ENCODE measurements around the gene SMAD5.

SMAD5 gene

DNA sequence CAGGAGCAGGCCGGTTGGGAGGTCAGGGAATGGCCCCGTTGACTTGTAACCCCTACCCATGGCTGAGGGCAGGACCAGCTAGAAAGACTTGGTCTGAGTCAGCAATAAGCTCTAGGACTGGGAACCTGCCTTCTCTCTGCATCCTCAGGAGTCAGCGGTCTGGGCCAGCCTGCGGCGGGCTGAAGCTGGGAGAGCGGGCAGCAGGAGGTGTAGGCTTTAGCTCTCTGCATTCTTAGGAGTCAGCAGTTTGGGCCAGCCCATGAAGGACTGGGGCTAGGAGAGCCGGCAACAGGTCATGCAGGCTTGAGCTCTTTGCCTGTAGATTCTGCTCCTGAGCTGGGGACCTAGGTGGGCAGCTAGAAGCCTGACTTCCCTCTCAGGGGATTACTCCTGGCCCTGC, 66.8 kb downstream of the SMAD5 start:
- DNase-seq, result no peak

DNA sequence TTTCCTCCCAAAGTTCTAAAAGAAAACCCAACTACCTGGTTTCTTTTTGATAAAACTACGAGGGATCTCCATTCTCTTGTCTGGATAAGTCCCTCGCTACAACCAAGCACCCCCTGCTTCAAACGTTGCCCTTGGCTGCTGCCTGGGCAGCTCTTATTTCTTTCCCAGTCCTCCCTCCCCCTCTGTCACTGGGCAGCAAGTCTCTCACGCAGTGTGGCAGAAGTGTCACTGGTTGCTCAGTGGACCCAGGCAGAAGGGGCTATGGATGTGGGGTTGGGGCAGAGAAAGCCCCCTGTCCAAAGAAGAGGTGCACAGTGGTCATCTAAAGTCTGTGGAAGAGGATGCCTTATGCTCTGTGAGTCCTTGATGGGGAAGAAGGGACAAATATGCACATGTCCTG, 67.5 kb downstream of the SMAD5 start:
- no peak for DNase-seq

- DNase-seq, result no peak
Observed at GRCh38 chr5:136200761-136201160, 68.1 kb downstream of the SMAD5 start.

DNA sequence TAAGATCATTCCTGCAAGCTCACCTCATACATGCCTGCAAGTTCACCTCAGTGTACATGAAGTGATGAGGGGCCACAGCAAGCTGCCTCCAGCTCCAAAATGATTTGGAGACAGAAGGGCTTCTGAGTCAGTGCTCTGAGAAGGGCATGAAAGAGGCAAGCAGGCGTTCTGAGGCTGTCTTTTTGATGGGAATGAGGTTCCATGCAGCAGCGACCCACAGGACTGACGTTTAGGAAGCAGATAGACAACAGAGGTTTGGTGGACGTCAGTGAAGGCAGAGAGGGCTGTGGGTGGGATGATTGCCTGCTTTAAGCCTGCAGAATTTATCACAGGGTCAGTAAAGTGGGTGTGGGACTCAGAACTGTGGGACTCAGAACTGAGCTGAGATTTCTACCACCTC, 69.2 kb downstream of the SMAD5 start:
- no peak for DNase-seq

GRCh38 chr5:136202469-136203205, 70.0 kb downstream of the SMAD5 start:
- DNase-seq, result no peak

DNA sequence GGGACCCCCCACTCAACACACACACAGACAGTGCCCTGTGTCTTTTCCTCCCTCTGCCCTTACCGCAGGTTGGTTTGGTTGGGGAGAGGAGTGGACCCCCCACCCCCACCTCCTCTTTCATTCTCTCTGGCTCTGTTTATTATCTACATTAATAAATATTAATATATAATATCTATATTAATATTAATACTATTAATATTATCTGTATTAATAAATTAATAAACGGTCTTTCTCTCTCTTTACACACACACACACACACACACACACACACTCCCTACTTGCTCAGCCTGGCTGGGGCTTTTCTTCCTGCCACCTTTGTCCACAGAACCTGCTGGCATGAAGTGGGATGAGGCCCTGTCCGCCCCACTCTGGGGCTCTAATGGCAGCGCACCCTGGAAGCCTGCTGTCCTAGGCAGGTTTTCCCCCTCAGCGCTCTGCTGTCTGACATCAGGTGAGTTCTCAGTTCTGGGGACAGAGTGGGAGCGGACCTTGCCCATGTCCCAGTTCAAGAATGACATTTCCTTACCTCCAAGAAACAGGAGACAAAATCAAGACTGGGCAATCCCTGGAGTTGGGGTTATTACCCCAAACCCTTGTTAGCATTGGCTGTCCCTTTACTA, 70.8 kb downstream of the SMAD5 start:
- DNase-seq, result no peak

DNA sequence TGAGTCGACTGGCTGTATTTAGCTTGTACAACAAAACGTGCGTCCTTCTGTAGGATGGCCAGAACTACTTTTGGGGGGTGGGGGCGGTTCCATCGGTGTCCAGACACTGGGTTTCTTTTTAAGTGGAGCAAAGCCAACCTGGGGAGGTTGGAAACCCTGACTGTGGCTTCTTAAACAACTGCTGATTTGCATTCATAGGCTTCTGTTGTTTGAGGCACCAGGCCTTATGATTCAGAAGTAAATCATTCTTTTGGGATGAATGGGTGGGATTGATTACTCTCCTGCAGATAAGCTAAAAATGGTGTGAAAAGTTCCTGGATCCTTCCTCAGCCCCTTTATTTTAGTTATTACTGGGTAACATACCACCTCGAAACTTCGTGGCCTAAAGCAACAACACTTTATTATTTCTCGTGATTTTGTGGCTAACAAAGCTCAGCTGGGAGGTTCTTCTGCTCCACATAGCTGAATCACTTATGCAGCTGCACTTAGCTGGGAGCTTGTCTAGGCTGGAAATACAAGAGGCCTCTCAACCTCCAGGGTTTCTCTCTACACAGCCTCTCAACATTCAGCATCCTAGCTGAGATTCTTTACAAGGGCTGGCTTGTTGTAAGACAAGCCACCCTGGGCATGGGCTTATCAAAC, 72.5 kb downstream of the SMAD5 start:
- no peak for DNase-seq

DNA sequence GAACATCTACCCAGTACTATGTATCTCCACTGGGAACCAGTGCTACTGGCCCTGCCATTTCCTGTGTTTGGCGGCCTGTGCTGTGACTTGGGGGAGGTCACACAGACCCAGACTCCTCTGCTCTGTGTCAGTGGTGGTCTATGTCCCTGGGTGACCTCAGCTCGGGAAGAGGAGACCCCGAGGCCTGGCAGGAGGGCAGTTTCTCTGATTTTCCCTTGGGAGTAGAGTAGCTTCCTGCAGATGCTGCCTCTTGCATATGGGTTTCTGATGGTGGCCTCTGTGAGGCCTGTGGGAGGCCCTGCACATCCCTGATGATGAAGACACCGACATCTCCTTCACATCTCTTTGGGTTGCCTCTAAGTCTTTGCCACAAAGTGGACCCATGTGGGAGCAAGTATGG, 73.3 kb downstream of the SMAD5 start:
- DNase-seq, result no peak

GRCh38 chr5:136206361-136206760, 73.7 kb downstream of the SMAD5 start:
- DNase-seq, result no peak

- DNase-seq, result no peak
Observed at GRCh38 chr5:136207631-136208030, 75.0 kb downstream of the SMAD5 start.

DNA sequence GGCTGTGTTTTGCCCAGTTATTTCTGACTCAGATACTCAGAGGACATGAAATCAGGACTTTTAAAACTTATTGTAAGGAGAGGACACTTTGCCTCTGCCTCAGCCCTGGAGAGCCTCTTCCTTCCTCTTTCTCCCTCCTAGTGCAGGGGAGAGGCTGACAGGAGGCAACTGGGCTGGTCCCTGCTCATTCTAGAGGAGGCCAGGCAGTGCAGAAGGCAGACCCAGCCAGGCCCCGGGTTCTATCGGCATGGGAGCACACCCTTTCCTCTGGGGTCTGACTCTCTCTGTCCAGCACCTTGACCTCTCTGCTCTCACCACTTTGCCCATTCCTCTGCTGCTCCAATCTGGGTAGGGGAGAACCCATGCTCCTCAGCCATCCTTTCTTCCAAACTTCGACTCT, 76.3 kb downstream of the SMAD5 start:
- DNase-seq, result no peak

GRCh38 chr5:136209346-136209910, 76.8 kb downstream of the SMAD5 start:
- DNase-seq, result no peak

DNA sequence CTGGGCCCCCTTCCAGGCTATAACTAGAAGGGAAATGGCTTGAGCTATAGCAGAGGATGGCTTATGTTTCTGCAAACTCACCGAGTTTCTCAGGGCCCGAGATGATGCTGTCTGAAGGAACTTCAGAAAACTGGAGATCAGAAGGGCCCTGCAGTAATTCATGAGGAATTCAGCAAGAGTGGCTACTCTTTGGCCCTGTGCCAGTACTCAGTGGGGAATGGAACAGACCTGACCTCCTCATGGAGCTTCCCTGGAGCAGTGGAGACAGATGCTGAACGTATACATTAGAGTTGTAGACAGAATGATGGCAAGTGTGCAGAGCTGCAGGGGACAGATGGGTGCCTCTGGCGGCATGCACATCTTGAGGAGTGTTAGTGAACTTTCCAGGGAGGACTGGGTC, 77.6 kb downstream of the SMAD5 start:
- no peak for DNase-seq

DNA sequence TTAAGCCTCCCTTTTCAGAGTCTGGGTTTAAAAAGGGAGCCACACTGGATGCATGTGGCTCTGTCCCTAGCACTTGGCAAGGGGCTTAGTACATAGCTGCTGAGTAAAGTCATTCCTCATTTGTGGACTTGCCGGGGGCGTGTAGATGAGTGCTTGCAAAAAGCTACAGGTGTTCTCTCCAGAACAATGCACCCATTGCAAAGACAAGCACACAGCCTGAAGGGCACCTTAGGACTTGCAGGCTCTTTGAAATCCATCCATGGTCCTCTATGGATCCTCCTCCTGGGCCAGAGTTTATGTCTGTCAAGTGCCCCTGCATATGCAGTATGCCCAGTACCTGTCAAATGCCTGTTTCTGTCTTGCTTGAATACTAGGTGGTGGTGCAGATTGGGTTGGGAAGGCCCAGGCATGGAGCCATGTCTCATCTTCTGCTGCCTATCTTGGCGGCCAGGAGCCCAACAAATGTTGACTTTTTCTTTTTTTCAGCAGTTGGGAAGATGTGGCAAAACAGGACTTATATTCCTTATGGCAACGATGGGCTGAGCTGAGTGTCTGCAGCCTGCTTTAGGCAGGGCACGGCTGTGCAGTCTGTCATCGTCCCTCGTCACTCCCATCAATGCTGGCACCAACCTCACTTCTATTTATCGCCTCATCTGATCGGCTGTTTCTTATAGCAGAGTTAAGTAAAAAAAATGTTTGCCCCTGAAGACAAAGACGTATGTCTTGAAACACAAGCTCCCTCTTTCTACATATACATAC, 78.8 kb downstream of the SMAD5 start:
- no peak for DNase-seq

DNA sequence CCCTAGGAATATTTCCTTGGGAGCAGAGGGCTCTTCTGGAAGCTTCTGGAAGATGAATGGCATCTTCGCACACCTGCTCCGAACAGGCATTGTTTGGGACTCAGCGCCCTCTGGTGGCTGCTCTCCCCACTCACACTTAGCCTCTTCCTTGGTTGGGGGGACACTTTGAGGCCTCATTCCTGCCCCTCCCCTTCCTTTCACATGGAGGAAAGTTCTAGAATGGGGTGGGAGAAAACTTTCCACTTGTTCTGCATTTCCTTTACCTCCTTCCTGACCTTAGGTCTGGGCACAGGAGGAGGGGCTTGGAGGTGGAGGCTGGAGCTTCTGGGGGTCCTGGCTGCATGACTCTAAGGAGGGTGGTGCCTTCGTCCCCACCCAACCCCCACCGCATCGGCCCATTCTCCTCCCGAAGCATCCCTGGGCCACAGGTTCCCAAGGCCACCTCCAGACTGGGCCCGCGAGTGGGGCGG, 79.6 kb downstream of the SMAD5 start:
- DNase-seq, result peak; percentile 16

- no peak for DNase-seq
Observed at GRCh38 chr5:136213919-136214493, 81.4 kb downstream of the SMAD5 start.

- no peak for DNase-seq
Observed at GRCh38 chr5:136215812-136216211, 83.2 kb downstream of the SMAD5 start.

DNA sequence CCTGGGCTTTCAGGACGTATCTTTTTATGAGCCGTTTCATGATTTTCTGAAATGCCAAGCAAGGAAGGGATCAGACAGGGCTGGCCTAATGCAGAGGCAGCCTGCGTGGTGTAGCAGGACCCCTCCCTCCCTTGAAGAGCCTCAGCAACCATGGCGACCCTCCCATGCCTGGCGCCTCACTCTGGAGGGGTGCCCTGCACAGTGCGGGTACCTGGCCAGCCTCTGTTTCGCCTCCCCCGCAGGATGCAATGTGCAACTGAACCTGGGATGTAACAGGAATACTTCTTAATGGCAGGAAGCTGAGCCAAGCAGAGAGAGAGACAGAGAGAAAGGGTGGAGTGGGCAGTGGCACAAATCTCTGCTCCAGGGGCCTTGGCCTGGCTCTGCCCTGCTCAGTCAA, 83.6 kb downstream of the SMAD5 start:
- DNase-seq, result no peak

DNA sequence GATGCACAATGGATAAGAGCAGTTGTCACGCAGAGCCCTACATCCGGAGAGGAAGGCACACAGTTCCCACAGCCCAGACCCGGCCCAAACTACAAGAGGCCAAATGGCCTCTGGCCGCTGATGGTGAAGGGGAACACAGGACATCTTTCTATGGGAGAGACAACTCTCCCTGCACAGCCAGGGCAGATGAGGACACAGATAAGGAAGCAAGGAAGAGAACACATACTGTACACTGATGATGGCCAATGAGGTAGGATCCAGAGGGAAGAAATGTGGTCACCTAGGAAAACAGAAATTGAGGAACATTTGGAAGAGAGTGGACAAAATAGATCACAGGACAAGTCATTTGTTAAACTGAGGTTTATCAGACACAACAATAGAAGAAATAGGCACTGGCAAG, 88.7 kb downstream of the SMAD5 start:
- DNase-seq, result no peak

- DNase-seq, result no peak
Observed at GRCh38 chr5:136222580-136223235, 90.1 kb downstream of the SMAD5 start.

- DNase-seq, result no peak
Observed at GRCh38 chr5:136225796-136226195, 93.2 kb downstream of the SMAD5 start.

DNA sequence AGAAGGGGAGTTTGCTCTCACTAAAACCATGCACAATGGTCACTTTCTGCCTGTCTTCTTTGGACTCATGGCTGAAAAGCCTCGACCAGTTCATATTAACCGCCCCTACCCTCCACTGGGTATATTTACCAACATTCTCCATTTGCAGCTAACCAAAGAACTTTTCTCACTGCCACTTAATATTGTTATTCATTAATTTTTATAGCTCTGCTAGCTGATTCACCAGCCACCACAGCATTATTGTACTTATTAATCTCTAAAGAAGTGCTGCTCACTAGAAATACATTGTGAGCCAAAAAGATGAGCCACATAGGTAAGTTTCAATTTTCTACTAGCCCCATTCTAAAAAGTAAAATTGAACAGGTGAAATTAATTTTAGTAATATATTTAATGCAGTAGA, 93.8 kb downstream of the SMAD5 start:
- DNase-seq, result no peak
